ENCODE data around the gene SGTB. TPM values are rescaled to one million over a fixed set of nuclear protein-coding genes. Genes with fewer than 3 reads are reported as not detected.

The SGTB gene
- total RNA-seq, 1 donor from 2014 or later: 10.8 TPM

GRCh38 chr5:65654713-65655112 is 67.2 kb downstream of the SGTB start:
- H3K4me3 ChIP-seq: no peak overlapping the region
- ATAC-seq (no peak), DNase-seq (no peak)
- intact Hi-C loops (cut with DNase I): no loop called here
- no peak for TF ChIP-seq CTCF (IDR thresholded peaks at IDR 0.05)
- no peaks in the 10 kb centered on the region for H3K4me1 ChIP-seq
- no peaks in the 10 kb centered on the region for H3K9me3 ChIP-seq
- H3K27ac ChIP-seq: no peak overlapping the region
- peaks cover 23% of the 10 kb centered on the region for H3K36me3 ChIP-seq
- H3K27me3 ChIP-seq: no peaks in the 10 kb centered on the region

- no peaks in the 10 kb centered on the region for H3K4me1 ChIP-seq
- ATAC-seq: no peak
- H3K36me3 ChIP-seq: peaks cover 45% of the 10 kb centered on the region
- H3K27ac ChIP-seq: no peak overlapping the region
- no peak for DNase-seq
- intact Hi-C loops (cut with DNase I): no loop called here
- no peaks in the 10 kb centered on the region for H3K27me3 ChIP-seq
- TF ChIP-seq CTCF (IDR thresholded peaks at IDR 0.05): no peak
- no peaks in the 10 kb centered on the region for H3K9me3 ChIP-seq
- H3K4me3 ChIP-seq: no peak overlapping the region
Observed at GRCh38 chr5:65651144-65651543, 70.8 kb downstream of the SGTB start.

DNA sequence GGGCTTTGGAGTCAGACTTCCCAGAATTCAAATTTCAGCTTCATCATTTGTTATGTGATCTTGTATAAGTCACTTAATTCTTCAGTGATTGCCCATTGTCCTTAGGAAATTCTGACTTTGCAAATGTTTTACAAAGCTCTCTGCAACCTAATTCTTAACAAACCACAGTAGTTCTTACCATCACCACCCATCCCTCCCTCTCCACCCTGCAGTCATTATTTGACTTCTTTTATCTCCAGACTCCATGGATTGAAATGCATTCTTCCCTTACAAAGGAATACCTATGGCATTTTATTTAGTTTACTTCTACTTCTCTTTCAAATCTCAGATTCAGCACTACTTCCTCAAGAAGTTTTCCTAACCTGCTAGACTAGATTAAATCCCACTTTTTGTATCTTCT is 74.0 kb downstream of the SGTB start:
- Histone ChIP-seq H3K27me3 (no peaks in the 10 kb centered on the region), H3K4me1 (no peaks in the 10 kb centered on the region), H3K4me3 (no peak overlapping the region), H3K9me3 (no peaks in the 10 kb centered on the region), H3K36me3 (peaks cover 50% of the 10 kb centered on the region), H3K27ac (no peak overlapping the region)
- intact Hi-C loops (cut with DNase I): no loop called here
- no peak for DNase-seq
- ATAC-seq: no peak
- no peak for TF ChIP-seq CTCF (IDR thresholded peaks at IDR 0.05)

DNA sequence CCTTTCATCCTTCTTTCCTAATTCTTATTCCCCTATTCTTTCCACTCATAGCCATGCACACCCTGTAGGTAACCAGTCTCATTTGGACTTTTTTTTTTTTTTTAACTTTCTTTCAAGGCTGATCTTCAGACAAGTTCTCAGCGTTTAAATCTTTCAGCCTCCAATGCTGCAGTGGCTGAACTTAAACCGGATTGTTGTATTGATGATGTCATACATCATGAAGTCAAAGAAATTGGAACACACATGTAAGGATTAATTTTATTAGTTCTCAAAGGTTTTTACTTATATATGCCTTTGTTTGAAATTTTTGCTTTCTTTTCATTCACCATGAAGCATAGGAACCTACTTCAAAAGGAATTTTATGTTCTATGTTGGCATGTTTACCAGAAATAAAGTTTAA is 75.0 kb downstream of the SGTB start:
- TF ChIP-seq CTCF (IDR thresholded peaks at IDR 0.05): no peak
- no peaks in the 10 kb centered on the region for H3K9me3 ChIP-seq
- no peaks in the 10 kb centered on the region for H3K27me3 ChIP-seq
- DNase-seq: no peak
- H3K4me1 ChIP-seq: no peaks in the 10 kb centered on the region
- peaks cover 46% of the 10 kb centered on the region for H3K36me3 ChIP-seq
- H3K27ac ChIP-seq: no peak overlapping the region
- ATAC-seq: no peak
- H3K4me3 ChIP-seq: no peak overlapping the region
- intact Hi-C loops (cut with DNase I): no loop called here

- H3K9me3 ChIP-seq: no peaks in the 10 kb centered on the region
- H3K4me3 ChIP-seq: no peak overlapping the region
- H3K27ac ChIP-seq: no peak overlapping the region
- no peaks in the 10 kb centered on the region for H3K27me3 ChIP-seq
- H3K36me3 ChIP-seq: peaks cover 58% of the 10 kb centered on the region
- ATAC-seq: no peak
- intact Hi-C loops (cut with DNase I): no loop called here
- TF ChIP-seq CTCF (IDR thresholded peaks at IDR 0.05): no peak
- no peaks in the 10 kb centered on the region for H3K4me1 ChIP-seq
- DNase-seq: no peak
Observed at GRCh38 chr5:65640240-65640639, 81.7 kb downstream of the SGTB start.

DNA sequence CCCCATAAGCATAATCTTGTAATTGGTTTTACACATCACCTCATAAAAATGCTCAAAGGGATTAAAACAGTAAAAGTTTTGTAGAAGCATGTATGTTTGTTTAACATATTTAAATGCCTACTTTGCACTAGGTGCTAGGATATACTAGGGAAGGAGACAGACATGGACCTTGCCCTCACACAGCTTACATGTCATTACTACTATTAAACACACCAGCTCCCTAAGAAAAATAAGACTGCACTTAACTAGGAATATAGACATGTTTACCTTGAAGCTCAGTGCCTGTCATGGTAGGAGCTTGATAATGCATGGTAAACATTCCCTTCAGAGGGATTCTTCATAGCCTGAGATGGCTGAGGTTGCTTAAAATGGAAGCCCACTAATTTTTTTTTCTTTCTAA is 90.9 kb downstream of the SGTB start:
- intact Hi-C loops (cut with DNase I): no loop called here
- TF ChIP-seq CTCF (IDR thresholded peaks at IDR 0.05): no peak

More for the DNA sequence above, 90.9 kb downstream of the SGTB start:
- H3K4me3 ChIP-seq: no peak overlapping the region
- H3K27ac ChIP-seq: no peak overlapping the region
- H3K4me1 ChIP-seq: peaks cover 4% of the 10 kb centered on the region
- no peaks in the 10 kb centered on the region for H3K27me3 ChIP-seq
- no peaks in the 10 kb centered on the region for H3K9me3 ChIP-seq
- DNase-seq (no peak), ATAC-seq (no peak)
- peaks cover 19% of the 10 kb centered on the region for H3K36me3 ChIP-seq
